ENCODE data around the gene BBS9.

- TF ChIP-seq CTCF (IDR thresholded peaks at IDR 0.05) (no peak), POLR2A (IDR thresholded peaks at IDR 0.05) (no peak), EP300 (IDR thresholded peaks at IDR 0.05) (no peak)
These were observed 28.6 kb upstream of the BBS9 start for GRCh38 chr7:33100770-33101169.

All from tibial nerve (tissue), 4 donors.